CD14-positive monocyte (primary cell): Measurements from ENCODE around the gene TBL3. TPM values are rescaled to one million over a fixed set of nuclear protein-coding genes. Genes with fewer than 3 reads are reported as not detected.

Experiments used
- DNase-seq, 3 donors: peaks; one replicate each; pipeline ENCODE4 v3.0.0-alpha.2; 2011 to 2022
- H2AFZ ChIP-seq: 2 replicates; pipeline ENCODE4 v1.6.0; 2012; ENCODE audit warnings: mild to moderate bottlenecking, low read depth, low read length, inconsistent platforms; ENCODE audit not compliant: insufficient read depth, poor library complexity, severe bottlenecking
- H3K27ac ChIP-seq, 2 donors: 1 replicate in 1 of 2; 2 replicates in 1 of 2; pipeline ENCODE4 v1.5.1; 2012 to 2013; ENCODE audit warnings: low read length in 2 of 2, control low read depth in 1 of 2, inconsistent platforms in 1 of 2, low read depth in 1 of 2, mild to moderate bottlenecking in 1 of 2
- H3K27me3 ChIP-seq, 2 donors: one replicate each; pipeline versions ENCODE4 v1.6.0 to v1.6.1; 2011 to 2013; ENCODE audit warnings: low read length in 2 of 2; ENCODE audit not compliant: control insufficient read depth in 2 of 2, insufficient read depth in 2 of 2
- H3K36me3 ChIP-seq, 2 donors: replicated peaks in 1 of 2; 1 replicate in 1 of 2; 2 replicates in 1 of 2; pipeline versions ENCODE4 v1.5.1 to v1.6.1; 2012 to 2013; ENCODE audit warnings: low read length in 2 of 2, control low read depth in 1 of 2, inconsistent platforms in 1 of 2, mild to moderate bottlenecking in 1 of 2; ENCODE audit not compliant: insufficient read depth in 2 of 2, control insufficient read depth in 1 of 2
- H3K4me1 ChIP-seq, 2 donors: 1 replicate in 1 of 2; 2 replicates in 1 of 2; pipeline versions ENCODE4 v1.5.1 to v1.6.1; 2012 to 2013; ENCODE audit warnings: low read length in 2 of 2, control low read depth in 1 of 2, inconsistent platforms in 1 of 2, mild to moderate bottlenecking in 1 of 2, moderate library complexity in 1 of 2; ENCODE audit not compliant: insufficient read depth in 2 of 2, control insufficient read depth in 1 of 2
- H3K4me2 ChIP-seq: replicated peaks from 2 replicates; pipeline ENCODE3; 2012; ENCODE audit warnings: low read length, moderate library complexity, mild to moderate bottlenecking; ENCODE audit not compliant: poor library complexity, severe bottlenecking; ENCODE audit errors: extremely low read depth
- H3K4me3 ChIP-seq, 3 experiments: fragments of 200-600 bp in 1 of 3; sonication (generic) in 1 of 3; replicated peaks in 1 of 3; 1 replicate in 2 of 3; 2 replicates in 1 of 3; pipeline ENCODE4 v1.5.1; 2011 to 2013; ENCODE audit warnings: low read length in 3 of 3, mild to moderate bottlenecking in 3 of 3, control low read depth in 2 of 3, low read depth in 2 of 3, inconsistent platforms in 1 of 3, moderate library complexity in 1 of 3
- H3K79me2 ChIP-seq: 2 replicates; pipeline ENCODE4 v1.6.0; 2012; ENCODE audit warnings: mild to moderate bottlenecking, control low read depth, inconsistent platforms, low read length, moderate library complexity; ENCODE audit not compliant: insufficient read depth
- H3K9ac ChIP-seq: 2 replicates; pipeline ENCODE4 v1.6.0; 2017; ENCODE audit warnings: low read length, mild to moderate bottlenecking; ENCODE audit not compliant: insufficient read depth, poor library complexity, severe bottlenecking
- H3K9me3 ChIP-seq, 2 donors: replicated peaks in 1 of 2; 1 replicate in 1 of 2; 2 replicates in 1 of 2; pipeline versions ENCODE4 v1.5.1 to v1.6.1; 2012 to 2013; ENCODE audit warnings: low read length in 2 of 2, control low read depth in 1 of 2; ENCODE audit not compliant: control insufficient read depth in 1 of 2, insufficient read depth in 1 of 2
- H4K20me1 ChIP-seq: 2 replicates; pipeline ENCODE4 v1.6.0; 2012; ENCODE audit warnings: mild to moderate bottlenecking, low read length, control low read depth, moderate library complexity; ENCODE audit not compliant: insufficient read depth
- H3K27ac Mint-ChIP-seq, 7 donors: one replicate each; pipeline ENCODE4 v1.8.0; 2020; ENCODE audit warnings: mild to moderate bottlenecking in 7 of 7, mixed read lengths in 7 of 7, moderate library complexity in 6 of 7, inconsistent platforms in 2 of 7
- H3K27me3 Mint-ChIP-seq, 3 donors: one replicate each; pipeline ENCODE4 v1.8.0; 2021 to 2022; ENCODE audit warnings: low read depth in 3 of 3, mild to moderate bottlenecking in 3 of 3, mixed read lengths in 3 of 3, moderate library complexity in 3 of 3, inconsistent platforms in 1 of 3
- H3K36me3 Mint-ChIP-seq, 2 donors: one replicate each; pipeline ENCODE4 v1.8.0; 2020; ENCODE audit warnings: mixed read lengths in 2 of 2, inconsistent platforms in 1 of 2, mild to moderate bottlenecking in 1 of 2
- H3K4me1 Mint-ChIP-seq: one replicate; pipeline ENCODE4 v1.8.0; 2020; ENCODE audit warnings: mild to moderate bottlenecking, mixed read lengths
- H3K4me3 Mint-ChIP-seq, 2 donors: one replicate each; pipeline ENCODE4 v1.8.0; 2020; ENCODE audit warnings: mild to moderate bottlenecking in 2 of 2, mixed read lengths in 2 of 2, moderate library complexity in 1 of 2
- H3K9me3 Mint-ChIP-seq, 7 donors: one replicate each; pipeline ENCODE4 v1.8.0; 2020 to 2022; ENCODE audit warnings: mixed read lengths in 7 of 7, mild to moderate bottlenecking in 6 of 7, moderate library complexity in 6 of 7, inconsistent platforms in 2 of 7
- WGBS: methylation state at CpG from one replicate; pipeline ENCODE4 v1.1.5; 2013; ENCODE audit warnings: missing lambda C conversion rate; ENCODE audit not compliant: insufficient coverage; 5-methylcytosine and 5-hydroxymethylcytosine counted together
- intact Hi-C, 2 donors: fragments of 100-400 bp; cut with micrococcal nuclease; formaldehyde crosslinking; loops; one replicate each; pipeline versions ENCODE4 v1.15.0 to v1.15.1; 2023
- polyA plus RNA-seq, 3 donors: library from polyadenylated mRNA; depleted of rRNA in 1 of 3; unstranded in 2 of 3; stranded (reverse) in 1 of 3; fragments of 300-500 nt in 2 of 3; fragments of >200 nt in 1 of 3; fragmentation: Illumina TruSeq in 2 of 3; gene quantifications; 1 replicate in 2 of 3; 2 replicates in 1 of 3; pipeline ENCODE4 v1.2.3, GENCODE V29; 2012 to 2021
- small RNA-seq: library from RNA; depleted of rRNA; stranded (forward); fragments of <200 nt; gene quantifications from one replicate; pipeline ENCODE3, GENCODE V24; 2012; ENCODE audit warnings: low read depth; ENCODE audit not compliant: insufficient read length
- TF ChIP-seq, protein P1 (sequence below): fragments of 200-600 bp; IDR thresholded peaks from one replicate; pipeline ENCODE4 v1.8.0; 2022; ENCODE audit warnings: antibody characterized with exemption, mild to moderate bottlenecking

Gene TBL3
- polyA plus RNA-seq, 3 donors, result 33.9 to 37.8 (median 36.0) TPM

DNA sequence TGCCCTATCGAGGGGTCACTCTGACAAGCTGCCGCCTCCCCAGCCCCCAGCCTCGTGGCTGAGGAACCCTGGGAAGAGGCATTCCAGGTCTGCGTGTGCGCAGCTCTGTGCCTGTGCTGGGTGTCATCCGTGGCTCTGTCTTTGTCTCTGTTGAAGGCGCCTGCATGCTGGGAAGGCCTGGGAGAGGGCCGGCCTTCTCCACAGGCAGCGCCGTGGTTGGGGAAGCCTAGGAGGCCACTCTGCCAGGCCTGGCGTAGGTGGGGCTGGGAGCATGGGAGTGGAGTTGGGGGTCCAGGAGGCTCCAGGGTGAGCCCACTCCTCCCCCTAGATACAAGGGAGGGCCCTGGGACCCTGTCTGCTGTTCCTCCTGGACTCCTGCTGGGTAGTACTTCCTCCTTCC is 58.2 kb downstream of the TBL3 start:
- Histone ChIP-seq H3K27me3 (peaks cover 11 to 39% of the 10 kb centered on the region in 2 donors), H3K4me1 (peaks cover 20 to 27% of the 10 kb centered on the region in 2 donors), H3K27ac (no peak overlapping the region), H3K36me3 (no peaks in the 10 kb centered on the region), H3K79me2 (no peaks in the 10 kb centered on the region), H2AFZ (no peak overlapping the region), H3K9ac (no peak overlapping the region), H3K9me3 (peaks cover 0 to 9% of the 10 kb centered on the region in 2 donors), H3K4me3 (no peak overlapping the region), H3K4me2 (no peak overlapping the region), H4K20me1 (no peaks in the 10 kb centered on the region)
- Mint-ChIP-seq H3K36me3 (peaks cover 3% of the 10 kb centered on the region in 2 donors), H3K4me1 (peaks cover 17% of the 10 kb centered on the region), H3K9me3 (peaks cover 0 to 7% (median 2%) of the 10 kb centered on the region in 7 donors), H3K4me3 (no peak overlapping the region), H3K27ac (no peak overlapping the region), H3K27me3 (peaks cover 29 to 67% (median 43%) of the 10 kb centered on the region in 3 donors)
- intact Hi-C loops, result no loop called here
- WGBS, result 100% methylated on average over 7 of the region's 11 CpGs
- no peak for DNase-seq
- TF ChIP-seq, protein P1, sequence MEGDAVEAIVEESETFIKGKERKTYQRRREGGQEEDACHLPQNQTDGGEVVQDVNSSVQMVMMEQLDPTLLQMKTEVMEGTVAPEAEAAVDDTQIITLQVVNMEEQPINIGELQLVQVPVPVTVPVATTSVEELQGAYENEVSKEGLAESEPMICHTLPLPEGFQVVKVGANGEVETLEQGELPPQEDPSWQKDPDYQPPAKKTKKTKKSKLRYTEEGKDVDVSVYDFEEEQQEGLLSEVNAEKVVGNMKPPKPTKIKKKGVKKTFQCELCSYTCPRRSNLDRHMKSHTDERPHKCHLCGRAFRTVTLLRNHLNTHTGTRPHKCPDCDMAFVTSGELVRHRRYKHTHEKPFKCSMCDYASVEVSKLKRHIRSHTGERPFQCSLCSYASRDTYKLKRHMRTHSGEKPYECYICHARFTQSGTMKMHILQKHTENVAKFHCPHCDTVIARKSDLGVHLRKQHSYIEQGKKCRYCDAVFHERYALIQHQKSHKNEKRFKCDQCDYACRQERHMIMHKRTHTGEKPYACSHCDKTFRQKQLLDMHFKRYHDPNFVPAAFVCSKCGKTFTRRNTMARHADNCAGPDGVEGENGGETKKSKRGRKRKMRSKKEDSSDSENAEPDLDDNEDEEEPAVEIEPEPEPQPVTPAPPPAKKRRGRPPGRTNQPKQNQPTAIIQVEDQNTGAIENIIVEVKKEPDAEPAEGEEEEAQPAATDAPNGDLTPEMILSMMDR, result no peak

DNA sequence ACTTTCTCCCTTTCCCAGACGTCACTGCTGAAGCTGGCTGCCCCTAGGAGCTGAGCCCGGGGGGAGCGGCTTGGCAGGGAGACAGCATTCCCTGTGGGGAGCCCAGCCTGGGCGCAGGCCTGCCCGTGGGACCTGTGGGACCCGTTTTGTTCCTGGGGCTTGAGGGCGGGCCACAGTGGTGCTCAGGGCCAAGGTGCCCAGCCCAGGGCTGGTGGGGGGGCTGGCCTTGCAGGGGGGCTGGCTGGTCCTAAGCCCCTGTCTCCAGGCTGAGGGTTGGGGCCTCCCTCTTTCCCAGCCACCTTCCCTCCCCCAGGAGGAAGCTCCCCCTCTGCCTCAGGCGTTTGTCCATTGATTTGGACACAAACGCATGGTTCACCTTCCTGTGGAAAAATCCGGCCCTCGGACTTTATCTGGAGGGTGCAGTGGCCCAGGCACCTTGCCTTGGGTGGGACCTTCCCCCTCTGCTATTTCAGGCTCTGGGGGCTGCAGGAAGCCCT is 59.3 kb downstream of the TBL3 start:
- Mint-ChIP-seq H3K27me3 (peaks cover 20 to 56% (median 32%) of the 10 kb centered on the region in 3 donors), H3K4me3 (no peak overlapping the region), H3K36me3 (peaks cover 0 to 3% of the 10 kb centered on the region in 2 donors), H3K27ac (no peak overlapping the region), H3K4me1 (peaks cover 17% of the 10 kb centered on the region), H3K9me3 (peaks cover 0 to 4% (median 2%) of the 10 kb centered on the region in 7 donors)
- intact Hi-C loops, result no loop called here
- peaks cover 10 to 28% of the 10 kb centered on the region in 2 donors for H3K27me3 ChIP-seq
- no peak for DNase-seq
- no peak overlapping the region for H3K9ac ChIP-seq
- no peak overlapping the region for H3K27ac ChIP-seq
- no peaks in the 10 kb centered on the region for H4K20me1 ChIP-seq
- WGBS, result 71% methylated on average over 9 of the region's 11 CpGs
- H2AFZ ChIP-seq, result no peak overlapping the region
- no peak overlapping the region for H3K4me2 ChIP-seq
- H3K4me3 ChIP-seq, result no peak overlapping the region
- no peaks in the 10 kb centered on the region for H3K79me2 ChIP-seq
- peaks cover 0 to 9% of the 10 kb centered on the region in 2 donors for H3K9me3 ChIP-seq
- TF ChIP-seq, protein P1, result no peak
- H3K4me1 ChIP-seq, result peaks cover 20 to 27% of the 10 kb centered on the region in 2 donors
- H3K36me3 ChIP-seq, result no peaks in the 10 kb centered on the region

Small RNAs within 50 kb of the gene (small RNA-seq; reads per million reads assigned to genes)
- gene AC005363.2 (not detected), gene RN7SL219P (not detected), gene SNORA10 (not detected), gene SNORA64 (not detected)

Other genes starting within 250 kb of the TBL3 start
- 10 to 100 TPM; 57.7 to 80.2 (median 74.7) TPM for gene NME3, start 200.5 kb upstream of the TBL3 start, polyA plus RNA-seq
- gene EME2, start 199.2 kb upstream of the TBL3 start, polyA plus RNA-seq, result 10 to 100 TPM in 1 of 3 donors, under 1 TPM in 2; 0.26 to 36.6 (median 0.48) TPM
- gene MRPS34, start 198.9 kb upstream of the TBL3 start, polyA plus RNA-seq, result 100 to 1,000 TPM in 2 of 3 donors, 10 to 100 TPM in 1; 34.5 to 137 (median 109) TPM
- 100 to 1,000 TPM in 1 of 3 donors, 10 to 100 TPM in 2; 36.8 to 151 (median 40.2) TPM for gene SPSB3, start 189.5 kb upstream of the TBL3 start, polyA plus RNA-seq
- gene NUBP2, start 189.1 kb upstream of the TBL3 start, polyA plus RNA-seq, result 10 to 100 TPM; 34.4 to 69.5 (median 57.9) TPM
- under 1 TPM in 1 of 3 donors, not detected in 2; 0.07 TPM for gene IGFALS, start 178.3 kb upstream of the TBL3 start, polyA plus RNA-seq
- 10 to 100 TPM; 42.6 to 82.1 (median 47.7) TPM for gene HAGH, start 145.2 kb upstream of the TBL3 start, polyA plus RNA-seq
- 10 to 100 TPM in 2 of 3 donors, 1 to 10 TPM in 1; 7.5 to 24.9 (median 17.3) TPM for gene FAHD1, start 144.8 kb upstream of the TBL3 start, polyA plus RNA-seq
- gene MEIOB, start 99.9 kb upstream of the TBL3 start, polyA plus RNA-seq, result not detected
- not detected for gene HS3ST6, start 53.6 kb upstream of the TBL3 start, polyA plus RNA-seq
- 100 to 1,000 TPM; 116 to 427 (median 416) TPM for gene MSRB1, start 28.9 kb upstream of the TBL3 start, polyA plus RNA-seq
- gene RPL3L, start 17.4 kb upstream of the TBL3 start, polyA plus RNA-seq, result not detected
- 100 to 1,000 TPM; 121 to 215 (median 186) TPM for gene NDUFB10, start 12.5 kb upstream of the TBL3 start, polyA plus RNA-seq
- 1,000 to 10,000 TPM; 1,849 to 2,136 (median 1,893) TPM for gene RPS2, start 7.2 kb upstream of the TBL3 start, polyA plus RNA-seq
- gene RNF151, start 5.2 kb upstream of the TBL3 start, polyA plus RNA-seq, result not detected
- gene NOXO1, start 9.4 kb downstream of the TBL3 start, polyA plus RNA-seq, result under 1 TPM in 1 of 3 donors, not detected in 2; 0.09 TPM
- gene GFER, start 12.1 kb downstream of the TBL3 start, polyA plus RNA-seq, result 10 to 100 TPM in 2 of 3 donors, 1 to 10 TPM in 1; 8.1 to 22.7 (median 22.4) TPM
- under 1 TPM in 2 of 3 donors, not detected in 1; 0.20 to 0.29 TPM for gene SYNGR3, start 17.9 kb downstream of the TBL3 start, polyA plus RNA-seq
- gene ZNF598, start 37.8 kb downstream of the TBL3 start, polyA plus RNA-seq, result 10 to 100 TPM in 1 of 3 donors, 1 to 10 TPM in 2; 1.4 to 42.1 (median 1.5) TPM
- gene NPW, start 47.7 kb downstream of the TBL3 start, polyA plus RNA-seq, result not detected
- 1 to 10 TPM in 1 of 3 donors, under 1 TPM in 2; 0.66 to 8.2 (median 0.78) TPM for gene NHERF2, start 54.8 kb downstream of the TBL3 start, polyA plus RNA-seq
- gene NTHL1, start 75.8 kb downstream of the TBL3 start, polyA plus RNA-seq, result 10 to 100 TPM in 1 of 3 donors, 1 to 10 TPM in 2; 9.2 to 22.4 (median 9.6) TPM
- gene TSC2, start 75.9 kb downstream of the TBL3 start, polyA plus RNA-seq, result 10 to 100 TPM; 11.7 to 95.1 (median 20.8) TPM
- gene PKD1, start 163.8 kb downstream of the TBL3 start, polyA plus RNA-seq, result 10 to 100 TPM in 1 of 3 donors, 1 to 10 TPM in 1, under 1 TPM in 1; 0.22 to 53.8 (median 1.6) TPM
- not detected for gene RAB26, start 176.6 kb downstream of the TBL3 start, polyA plus RNA-seq
- 10 to 100 TPM in 1 of 3 donors, 1 to 10 TPM in 2; 5.9 to 41.9 (median 6.7) TPM for gene TRAF7, start 183.7 kb downstream of the TBL3 start, polyA plus RNA-seq
- not detected for gene CASKIN1, start 224.6 kb downstream of the TBL3 start, polyA plus RNA-seq
- gene MLST8, start 233.4 kb downstream of the TBL3 start, polyA plus RNA-seq, result 10 to 100 TPM; 29.9 to 54.3 (median 30.5) TPM
- 1 to 10 TPM in 1 of 3 donors, not detected in 2; 8.8 TPM for gene BRICD5, start 238.8 kb downstream of the TBL3 start, polyA plus RNA-seq
- gene PGP, start 242.8 kb downstream of the TBL3 start, polyA plus RNA-seq, result 10 to 100 TPM in 2 of 3 donors, 1 to 10 TPM in 1; 7.2 to 20.2 (median 19.2) TPM